IMR-90 (cell line): ENCODE data around the gene GRM5. TPM values are rescaled to one million over a fixed set of nuclear protein-coding genes. Genes with fewer than 3 reads are reported as not detected.
A peak's percentile ranks its signal among the peaks of the same experiment; 100 is the strongest.

Source experiments
- ATAC-seq: fragments of 200-7000 bp; cut with Tn5 transposase; 2 replicates; pipeline ENCODE4 v1.9.1; 2020; ENCODE audit warnings: low read depth, mild to moderate bottlenecking, moderate library complexity
- BruUV-seq: library from RNA; stranded (reverse); fragments of 400-500 nt; replicated peaks from 2 replicates; lab custom pipeline; 2021; lab: Mats Ljungman, UMichigan
- CTCF ChIA-PET: fragments of 300-600 bp; formaldehyde crosslinking; extraction: SDS; loops from one replicate; lab custom pipeline; 2021; ENCODE audit warnings: antibody characterized with exemption; lab: Yijun Ruan, JAX
- POLR2A ChIA-PET: fragments of 300-600 bp; sonication (Branson Sonifier 250); formaldehyde crosslinking; loops from one replicate; lab custom pipeline; 2022; ENCODE audit warnings: antibody characterized with exemption; ENCODE audit not compliant: unreplicated experiment; lab: Charles Lee
- DNase-seq: peaks from one replicate; pipeline ENCODE4 v3.0.0; 2013
- H2AFZ ChIP-seq: replicated peaks from 2 replicates; pipeline ENCODE3; 2013; ENCODE audit warnings: low read length, mild to moderate bottlenecking; ENCODE audit not compliant: poor library complexity
- H2AK5ac ChIP-seq: 2 replicates; pipeline ENCODE4 v1.6.1; 2013; ENCODE audit warnings: low read depth, low read length, inconsistent platforms
- H2AK9ac ChIP-seq: replicated peaks from 2 replicates; pipeline ENCODE3; 2013; ENCODE audit warnings: mild to moderate bottlenecking, low read depth, low read length, moderate library complexity; ENCODE audit not compliant: poor library complexity
- H2BK120ac ChIP-seq: 2 replicates; pipeline ENCODE4 v1.6.1; 2013; ENCODE audit warnings: low read depth, low read length, inconsistent platforms
- H2BK15ac ChIP-seq: 3 replicates; pipeline ENCODE4 v1.6.1; 2013; ENCODE audit warnings: low read depth, low read length, inconsistent platforms
- H2BK20ac ChIP-seq: 2 replicates; pipeline ENCODE4 v1.6.1; 2013; ENCODE audit warnings: low read depth, mild to moderate bottlenecking, inconsistent platforms, low read length, moderate library complexity
- H2BK5ac ChIP-seq: 2 replicates; pipeline ENCODE4 v1.6.1; 2013; ENCODE audit warnings: mild to moderate bottlenecking, low read depth, low read length, inconsistent platforms; ENCODE audit not compliant: poor library complexity, severe bottlenecking
- H3K14ac ChIP-seq: replicated peaks from 2 replicates; pipeline ENCODE4 v1.6.1; 2013; ENCODE audit warnings: low read depth, low read length, inconsistent platforms
- H3K18ac ChIP-seq: 2 replicates; pipeline ENCODE4 v1.6.1; 2013; ENCODE audit warnings: low read depth, low read length, control low read depth
- H3K23ac ChIP-seq: 2 replicates; pipeline ENCODE4 v1.6.1; 2013; ENCODE audit warnings: low read depth, low read length, inconsistent platforms
- H3K27ac ChIP-seq: 2 replicates; pipeline ENCODE4 v1.5.1; 2013; ENCODE audit warnings: mild to moderate bottlenecking, control low read depth, low read length; ENCODE audit not compliant: insufficient read depth
- H3K27me3 ChIP-seq: 2 replicates; pipeline ENCODE4 v1.6.1; 2013; ENCODE audit warnings: low read length; ENCODE audit not compliant: control insufficient read depth, insufficient read depth
- H3K36me3 ChIP-seq: 2 replicates; pipeline ENCODE4 v1.6.1; 2013; ENCODE audit warnings: low read length, mixed read lengths; ENCODE audit not compliant: control insufficient read depth, insufficient read depth
- H3K4ac ChIP-seq: 2 replicates; pipeline ENCODE4 v1.6.1; 2013; ENCODE audit warnings: low read depth, low read length, inconsistent platforms
- H3K4me1 ChIP-seq: 2 replicates; pipeline ENCODE4 v1.6.1; 2013; ENCODE audit warnings: low read length, mixed read lengths; ENCODE audit not compliant: control insufficient read depth, insufficient read depth
- H3K4me2 ChIP-seq: 2 replicates; pipeline ENCODE4 v1.6.1; 2013; ENCODE audit warnings: low read depth, mild to moderate bottlenecking, control low read depth, low read length, moderate library complexity
- H3K4me3 ChIP-seq: 2 replicates; pipeline ENCODE4 v1.5.1; 2013; ENCODE audit warnings: low read depth, mild to moderate bottlenecking, control low read depth, low read length, moderate library complexity; ENCODE audit not compliant: insufficient read depth
- H3K56ac ChIP-seq: 2 replicates; pipeline ENCODE4 v1.6.1; 2013; ENCODE audit warnings: low read length, inconsistent platforms; ENCODE audit not compliant: insufficient read depth; ENCODE audit errors: extremely low read depth
- H3K79me1 ChIP-seq, 2 experiments: 2 replicates each; pipeline ENCODE4 v1.6.1; 2013; ENCODE audit warnings: low read length in 2 of 2, inconsistent platforms in 1 of 2, low read depth in 1 of 2
- H3K9ac ChIP-seq: 2 replicates; pipeline ENCODE4 v1.6.1; 2013; ENCODE audit warnings: low read depth, low read length, control low read depth
- H3K9me1 ChIP-seq: 2 replicates; pipeline ENCODE4 v1.6.1; 2013; ENCODE audit warnings: low read length, inconsistent platforms; ENCODE audit not compliant: insufficient read depth
- H3K9me3 ChIP-seq: 2 replicates; pipeline ENCODE4 v1.6.1; 2013; ENCODE audit warnings: low read length; ENCODE audit not compliant: control insufficient read depth, insufficient read depth
- H4K20me1 ChIP-seq: 2 replicates; pipeline ENCODE4 v1.6.1; 2013; ENCODE audit warnings: low read length, inconsistent platforms; ENCODE audit not compliant: insufficient read depth
- H4K5ac ChIP-seq: 2 replicates; pipeline ENCODE4 v1.6.1; 2013; ENCODE audit warnings: mild to moderate bottlenecking, low read depth, low read length, control low read depth
- H4K8ac ChIP-seq, 2 experiments: 2 replicates each; pipeline ENCODE4 v1.6.1; 2013; ENCODE audit warnings: low read depth in 2 of 2, low read length in 2 of 2, control low read depth in 1 of 2, inconsistent platforms in 1 of 2
- H4K91ac ChIP-seq: 2 replicates; pipeline ENCODE4 v1.6.1; 2013; ENCODE audit warnings: low read depth, low read length, inconsistent platforms; ENCODE audit not compliant: insufficient read depth
- BHLHE40 ChIP-seq: fragments of 150-350 bp; IDR thresholded peaks from 2 replicates; pipeline ENCODE4 v1.6.1; 2016; ENCODE audit warnings: mild to moderate bottlenecking, low read depth, low read length
- CEBPB ChIP-seq: IDR thresholded peaks from 2 replicates; pipeline ENCODE4 v1.6.1; 2012; ENCODE audit warnings: low read depth, low read length, improper control_type of control experiment
- MAZ ChIP-seq: IDR thresholded peaks from 2 replicates; pipeline ENCODE4 v1.6.1; 2012; ENCODE audit warnings: low read depth, mild to moderate bottlenecking, low read length, improper control_type of control experiment, moderate library complexity, borderline replicate concordance
- NFE2L2 ChIP-seq: fragments of 150-350 bp; IDR thresholded peaks from 2 replicates; pipeline ENCODE4 v1.6.1; 2016; ENCODE audit warnings: low read depth, mild to moderate bottlenecking, low read length
- WGBS, 2 experiments: methylation state at CpG; one replicate each; pipeline versions ENCODE4 v1.1.5 to v1.1.7; 2013; ENCODE audit warnings: missing lambda C conversion rate in 2 of 2; ENCODE audit not compliant: insufficient read length in 1 of 2; ENCODE audit errors: extremely low coverage in 2 of 2; 5-methylcytosine and 5-hydroxymethylcytosine counted together
- dilution Hi-C: fragments of 300-500 bp; cut with HindIII; formaldehyde crosslinking; loops from one replicate; pipeline ENCODE4 v1.14.3; 2018; ENCODE audit warnings: low sequenced_read_pairs; ENCODE audit not compliant: unreplicated experiment
- in situ Hi-C: fragments of 300-500 bp; cut with MboI; formaldehyde crosslinking; loops from 3 replicates; pipeline ENCODE4 v1.14.3; 2019; ENCODE audit warnings: low sequenced_read_pairs, inconsistent platforms, mixed read lengths
- intact Hi-C: fragments of 100-400 bp; cut with micrococcal nuclease; formaldehyde crosslinking; loops from 2 replicates; pipeline ENCODE4 v1.10.0; 2022
- polyA plus RNA-seq, 3 experiments: library from polyadenylated mRNA; depleted of rRNA; stranded (reverse); fragments of >200 nt; gene quantifications; 2 replicates each; pipeline ENCODE4 v1.2.3, GENCODE V29; 2012; ENCODE audit warnings: low replicate concordance in 1 of 3
- total RNA-seq: library from RNA; depleted of rRNA; stranded (reverse); fragments of >200 nt; gene quantifications from 2 replicates; pipeline ENCODE4 v1.2.3, GENCODE V29; 2012
- TF ChIP-seq, protein P1 (sequence below): fragments of 150-350 bp; IDR thresholded peaks from 2 replicates; pipeline ENCODE4 v1.6.1; 2017; ENCODE audit warnings: mild to moderate bottlenecking, antibody characterized with exemption, low read length, low read depth

Gene GRM5
- total and polyA plus RNA-seq, 2 of the 4 experiments (the other 2 are of a cell fraction): under 0.01 TPM

DNA sequence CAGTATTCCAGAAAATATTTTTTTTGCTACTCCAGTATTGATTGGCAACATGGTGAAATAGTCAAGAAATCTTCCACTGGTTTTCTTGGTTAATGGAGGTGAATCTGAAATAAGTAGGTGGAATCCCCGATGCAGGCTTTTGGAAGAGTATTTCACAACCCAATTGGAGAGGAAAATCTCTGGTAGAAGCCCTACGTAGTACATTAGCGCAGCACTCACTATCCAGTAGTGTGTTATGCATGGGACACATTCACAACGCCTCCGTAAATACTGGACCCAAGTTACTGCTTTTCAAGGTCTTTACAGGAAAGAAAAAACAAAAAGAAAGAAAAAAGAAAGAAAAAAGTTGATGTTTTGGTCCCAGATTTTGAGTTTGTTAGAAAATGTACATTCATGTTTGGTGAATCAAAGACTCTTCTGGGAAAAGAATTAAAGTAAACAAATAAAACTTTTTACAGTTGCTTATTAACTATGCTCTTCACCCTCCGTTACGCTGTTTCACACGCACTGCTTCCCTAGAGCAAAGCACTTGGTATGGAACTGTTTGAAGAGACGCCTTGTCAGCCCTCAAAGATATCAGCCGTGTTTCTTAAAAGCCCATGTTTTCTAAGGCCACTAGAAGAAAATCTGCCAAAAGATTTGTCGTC lies 557.9 kb downstream of the GRM5 start (continued):
- TF ChIP-seq, protein P1, sequence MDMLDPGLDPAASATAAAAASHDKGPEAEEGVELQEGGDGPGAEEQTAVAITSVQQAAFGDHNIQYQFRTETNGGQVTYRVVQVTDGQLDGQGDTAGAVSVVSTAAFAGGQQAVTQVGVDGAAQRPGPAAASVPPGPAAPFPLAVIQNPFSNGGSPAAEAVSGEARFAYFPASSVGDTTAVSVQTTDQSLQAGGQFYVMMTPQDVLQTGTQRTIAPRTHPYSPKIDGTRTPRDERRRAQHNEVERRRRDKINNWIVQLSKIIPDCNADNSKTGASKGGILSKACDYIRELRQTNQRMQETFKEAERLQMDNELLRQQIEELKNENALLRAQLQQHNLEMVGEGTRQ: no peak
- TF ChIP-seq BHLHE40 (no peak), NFE2L2 (no peak)

DNA sequence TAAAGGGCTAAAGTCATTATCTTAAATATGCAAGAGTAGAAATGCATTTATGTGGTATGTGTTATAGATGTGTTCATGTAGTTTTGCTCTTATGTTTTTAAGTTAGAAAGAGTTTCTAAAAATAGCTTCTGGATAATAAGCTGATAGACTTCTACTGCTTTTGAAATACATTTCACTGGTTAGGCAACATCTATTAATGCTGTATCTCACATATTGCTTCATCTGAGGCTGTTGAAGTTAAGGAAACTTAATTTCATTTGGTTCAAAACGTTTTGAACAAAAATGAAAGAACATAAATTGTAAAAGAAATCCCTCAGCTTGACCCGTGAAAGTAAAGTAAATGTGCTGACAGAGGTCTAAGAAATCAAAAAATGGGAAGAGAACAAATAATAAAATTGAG lies 564.2 kb downstream of the GRM5 start:
- WGBS, 2 experiments: no CpG with 5 or more reads among the region's 2 CpGs
- H3K9ac ChIP-seq: no peak overlapping the region
- in situ Hi-C loops (no loop called here), intact Hi-C loops (no loop called here), dilution Hi-C loops (no loop called here)
- H3K18ac ChIP-seq: no peak overlapping the region
- no peak overlapping the region for H2BK5ac ChIP-seq
- CTCF ChIA-PET: no interaction called here
- H3K56ac ChIP-seq: no peak overlapping the region
- no peak overlapping the region for H3K23ac ChIP-seq
- POLR2A ChIA-PET: no interaction called here
- no peak overlapping the region for H4K8ac ChIP-seq
- H4K5ac ChIP-seq: no peak overlapping the region
- H4K20me1 ChIP-seq: no peaks in the 10 kb centered on the region
- H3K27me3 ChIP-seq: no peaks in the 10 kb centered on the region
- H3K4ac ChIP-seq: no peak overlapping the region
- H3K4me3 ChIP-seq: no peak overlapping the region
- H3K4me2 ChIP-seq: no peak overlapping the region
- no TSS peak for BruUV-seq
- no peaks in the 10 kb centered on the region for H3K4me1 ChIP-seq
- no peak overlapping the region for H2BK15ac ChIP-seq
- DNase-seq (no peak), ATAC-seq (no peak)
- no peaks in the 10 kb centered on the region for H3K9me3 ChIP-seq
- peak; percentile 59; the same call in 1 of the 2 replicates for TF ChIP-seq CEBPB
- no peak for TF ChIP-seq MAZ
- H4K91ac ChIP-seq: no peak overlapping the region
- H3K79me1 ChIP-seq: no peaks in the 10 kb centered on the region
- no peak overlapping the region for H2AK9ac ChIP-seq
- no peak overlapping the region for H3K14ac ChIP-seq
- H2BK20ac ChIP-seq: no peak overlapping the region
- H3K9me1 ChIP-seq: no peaks in the 10 kb centered on the region
- H2BK120ac ChIP-seq: no peak overlapping the region
- H3K36me3 ChIP-seq: no peaks in the 10 kb centered on the region
- H2AK5ac ChIP-seq: no peak overlapping the region
- H2AFZ ChIP-seq: no peak overlapping the region
- no peak overlapping the region for H3K27ac ChIP-seq
